ENCODE results near the gene KIF21B. TPM values are rescaled to one million over a fixed set of nuclear protein-coding genes. Genes with fewer than 3 reads are reported as not detected.

Gene KIF21B
- total RNA-seq, 2 donors from 2014 or later = 0.48 to 1.5 TPM

DNA sequence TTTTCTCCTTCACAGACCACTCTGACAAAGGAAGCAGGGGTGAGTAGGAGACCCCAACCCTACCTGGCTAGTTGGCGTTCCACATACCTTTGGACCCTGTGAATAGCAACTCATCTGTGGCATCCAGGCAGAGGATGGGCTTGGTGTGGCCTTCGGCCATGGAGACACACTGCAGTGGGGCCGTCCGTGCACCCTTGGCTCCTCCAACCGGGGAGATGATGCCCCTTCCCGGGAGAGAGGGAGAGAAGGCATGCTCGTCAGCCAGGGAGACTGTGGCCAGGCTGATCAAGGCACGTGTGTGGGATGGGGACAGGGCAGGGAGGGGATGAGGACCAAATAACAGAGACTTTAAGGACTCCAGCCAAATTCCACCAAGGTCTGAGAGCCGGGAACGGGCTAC, 42.6 kb downstream of the KIF21B start:
- TF ChIP-seq, protein P1, sequence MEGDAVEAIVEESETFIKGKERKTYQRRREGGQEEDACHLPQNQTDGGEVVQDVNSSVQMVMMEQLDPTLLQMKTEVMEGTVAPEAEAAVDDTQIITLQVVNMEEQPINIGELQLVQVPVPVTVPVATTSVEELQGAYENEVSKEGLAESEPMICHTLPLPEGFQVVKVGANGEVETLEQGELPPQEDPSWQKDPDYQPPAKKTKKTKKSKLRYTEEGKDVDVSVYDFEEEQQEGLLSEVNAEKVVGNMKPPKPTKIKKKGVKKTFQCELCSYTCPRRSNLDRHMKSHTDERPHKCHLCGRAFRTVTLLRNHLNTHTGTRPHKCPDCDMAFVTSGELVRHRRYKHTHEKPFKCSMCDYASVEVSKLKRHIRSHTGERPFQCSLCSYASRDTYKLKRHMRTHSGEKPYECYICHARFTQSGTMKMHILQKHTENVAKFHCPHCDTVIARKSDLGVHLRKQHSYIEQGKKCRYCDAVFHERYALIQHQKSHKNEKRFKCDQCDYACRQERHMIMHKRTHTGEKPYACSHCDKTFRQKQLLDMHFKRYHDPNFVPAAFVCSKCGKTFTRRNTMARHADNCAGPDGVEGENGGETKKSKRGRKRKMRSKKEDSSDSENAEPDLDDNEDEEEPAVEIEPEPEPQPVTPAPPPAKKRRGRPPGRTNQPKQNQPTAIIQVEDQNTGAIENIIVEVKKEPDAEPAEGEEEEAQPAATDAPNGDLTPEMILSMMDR (IDR thresholded peaks at IDR 0.05) = no peak
- no peaks in the 10 kb centered on the region for H3K9me3 ChIP-seq
- H3K27ac ChIP-seq = no peak overlapping the region
- H3K4me3 ChIP-seq = no peak overlapping the region
- no peaks in the 10 kb centered on the region for H3K4me1 ChIP-seq
- H3K36me3 ChIP-seq = no peaks in the 10 kb centered on the region
- no peaks in the 10 kb centered on the region for H3K27me3 ChIP-seq
- DNase-seq (ENCODE audit: low spot score) = no peak

- no peak overlapping the region for H3K27ac ChIP-seq
- no peak for DNase-seq (ENCODE audit: low spot score)
- H3K36me3 ChIP-seq = no peaks in the 10 kb centered on the region
- no peaks in the 10 kb centered on the region for H3K27me3 ChIP-seq
- TF ChIP-seq, protein P1 (IDR thresholded peaks at IDR 0.05) = no peak
- no peaks in the 10 kb centered on the region for H3K4me1 ChIP-seq
- no peaks in the 10 kb centered on the region for H3K9me3 ChIP-seq
- no peak overlapping the region for H3K4me3 ChIP-seq
Observed at GRCh38 chr1:200980452-200980772, 43.1 kb downstream of the KIF21B start.

DNA sequence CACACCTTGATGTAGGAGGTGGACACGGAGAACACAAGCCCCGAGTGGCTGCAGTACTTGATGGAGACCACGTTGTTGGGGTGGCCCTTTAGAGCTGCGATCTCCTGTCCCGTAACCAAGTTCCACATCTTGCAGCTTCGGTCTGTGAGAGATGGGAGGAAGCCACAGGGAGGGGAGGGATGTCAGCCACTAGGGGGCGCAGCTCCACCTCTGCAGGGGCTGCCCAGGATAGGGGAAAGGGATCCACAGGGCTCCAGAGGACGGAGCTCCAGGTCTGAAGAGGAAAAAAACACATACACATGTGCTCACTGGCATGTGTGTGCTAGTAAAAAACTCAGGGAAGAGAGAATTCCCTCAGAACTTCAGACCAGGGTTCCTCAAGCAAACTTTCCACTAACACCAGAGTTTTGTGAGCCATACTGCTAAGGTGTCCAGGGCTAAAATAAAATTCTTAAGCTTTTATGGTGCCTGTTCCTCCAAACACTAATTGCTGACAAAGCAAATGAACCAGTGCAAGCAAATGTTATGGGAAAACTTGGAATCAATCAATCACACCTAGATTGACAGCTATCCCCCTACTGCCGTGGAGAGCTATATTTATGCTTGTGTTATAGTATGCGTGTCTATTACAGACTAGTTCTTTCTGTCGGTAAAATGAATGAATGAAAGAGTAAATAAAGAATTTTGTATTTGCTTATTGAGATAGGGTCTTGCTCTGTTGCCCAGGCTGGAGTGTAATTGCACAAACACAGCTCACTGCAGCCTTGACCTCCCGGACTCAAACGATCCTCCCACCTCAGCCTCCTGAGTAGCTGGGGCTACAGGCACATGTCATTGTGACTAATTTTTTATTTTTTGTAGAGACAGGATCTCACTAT, 43.7 kb downstream of the KIF21B start:
- H3K36me3 ChIP-seq = no peaks in the 10 kb centered on the region
- H3K4me3 ChIP-seq = no peak overlapping the region
- H3K9me3 ChIP-seq = no peaks in the 10 kb centered on the region
- no peak overlapping the region for H3K27ac ChIP-seq
- H3K4me1 ChIP-seq = no peaks in the 10 kb centered on the region
- TF ChIP-seq, protein P1 (IDR thresholded peaks at IDR 0.05) = peak in 1 of 2 donors; percentile 45
- no peak for DNase-seq (ENCODE audit: low spot score)
- H3K27me3 ChIP-seq = no peaks in the 10 kb centered on the region

DNA sequence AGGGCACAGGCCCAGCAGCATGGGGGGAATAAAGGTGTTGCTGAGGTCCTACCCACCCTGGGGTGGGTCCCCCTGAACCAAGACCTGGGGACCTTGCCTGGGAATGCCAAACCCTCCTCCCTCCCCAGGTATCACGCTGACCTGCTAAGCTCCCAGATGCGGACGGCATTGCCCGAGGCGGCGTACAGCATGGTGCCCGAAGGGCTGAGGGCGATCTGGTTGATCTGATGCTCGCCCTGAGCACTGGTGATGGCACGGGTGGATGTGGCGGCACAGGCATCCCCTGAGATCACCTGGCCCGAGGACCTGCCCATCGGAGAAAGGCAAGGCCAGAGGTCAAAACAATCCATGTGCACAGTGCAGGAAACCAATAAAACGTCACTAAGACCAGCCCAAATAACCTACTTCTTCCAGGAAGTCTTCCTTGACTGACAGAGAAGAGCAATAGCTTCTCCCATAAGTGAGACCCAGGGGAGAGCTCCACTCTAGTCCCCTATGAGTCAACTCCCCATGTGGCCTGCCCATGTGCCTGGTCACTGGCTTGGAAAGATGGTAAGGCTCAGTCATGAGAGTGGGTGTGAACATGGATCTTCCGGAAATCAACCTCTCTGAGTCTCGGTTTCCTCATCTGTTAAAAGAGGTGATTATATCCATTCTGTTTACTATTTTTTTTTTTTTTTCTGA, 46.3 kb downstream of the KIF21B start:
- Histone ChIP-seq H3K4me3 (no peak overlapping the region), H3K4me1 (peaks cover 0 to 4% of the 10 kb centered on the region in 2 donors), H3K27me3 (no peaks in the 10 kb centered on the region), H3K36me3 (no peaks in the 10 kb centered on the region), H3K27ac (no peak overlapping the region), H3K9me3 (no peaks in the 10 kb centered on the region)
- TF ChIP-seq, protein P1 (IDR thresholded peaks at IDR 0.05) = no peak
- DNase-seq (ENCODE audit: low spot score) = no peak

- no peaks in the 10 kb centered on the region for H3K27me3 ChIP-seq
- H3K36me3 ChIP-seq = no peaks in the 10 kb centered on the region
- H3K27ac ChIP-seq = no peak overlapping the region
- no peaks in the 10 kb centered on the region for H3K9me3 ChIP-seq
- no peak for DNase-seq (ENCODE audit: low spot score)
- no peak overlapping the region for H3K4me3 ChIP-seq
- TF ChIP-seq, protein P1 (IDR thresholded peaks at IDR 0.05) = no peak
- H3K4me1 ChIP-seq = peaks cover 0 to 7% of the 10 kb centered on the region in 2 donors
Observed at GRCh38 chr1:200976634-200977033, 46.9 kb downstream of the KIF21B start.
